HG03135 (cell line): ENCODE measurements around the gene CLDN22.
"Not testable (repeated sequence)": the region's sequence is repeated elsewhere in the genome, so short reads cannot be mapped to it uniquely, and the experiment has no call there.

ENCODE experiments used
- ATAC-seq: cut with Tn5 transposase; IDR thresholded peaks from one replicate; pipeline ENCODE4 v1.9.1; 2021; ENCODE audit warnings: mild to moderate bottlenecking, moderate library complexity; ENCODE audit not compliant: unreplicated experiment

Gene CLDN22

DNA sequence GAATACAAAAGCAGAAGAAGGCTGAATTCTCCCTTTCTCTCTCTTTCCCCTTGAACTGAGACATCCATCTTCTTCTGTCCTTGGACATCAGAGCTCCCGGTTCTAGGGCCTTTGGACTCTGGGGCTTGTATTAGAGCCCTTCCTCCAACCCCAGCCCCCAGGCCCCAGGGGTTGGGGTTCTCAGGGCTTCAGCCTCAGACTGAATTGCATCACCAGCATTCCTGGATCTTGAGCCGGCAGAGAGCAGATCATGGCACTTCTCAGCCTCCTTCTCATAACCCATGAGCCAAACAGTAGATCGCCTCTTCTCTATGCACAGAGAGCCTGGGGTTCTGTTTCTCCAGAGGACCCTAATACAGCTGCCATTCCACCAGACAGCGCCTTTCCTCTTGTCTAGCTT, 27.5 kb upstream of the CLDN22 start:
- ATAC-seq, result no peak

GRCh38 chr4:183347146-183347545, 27.1 kb upstream of the CLDN22 start:
- no peak for ATAC-seq

- ATAC-seq, result no peak
These were observed 25.2 kb upstream of the CLDN22 start for GRCh38 chr4:183345261-183345660.

DNA sequence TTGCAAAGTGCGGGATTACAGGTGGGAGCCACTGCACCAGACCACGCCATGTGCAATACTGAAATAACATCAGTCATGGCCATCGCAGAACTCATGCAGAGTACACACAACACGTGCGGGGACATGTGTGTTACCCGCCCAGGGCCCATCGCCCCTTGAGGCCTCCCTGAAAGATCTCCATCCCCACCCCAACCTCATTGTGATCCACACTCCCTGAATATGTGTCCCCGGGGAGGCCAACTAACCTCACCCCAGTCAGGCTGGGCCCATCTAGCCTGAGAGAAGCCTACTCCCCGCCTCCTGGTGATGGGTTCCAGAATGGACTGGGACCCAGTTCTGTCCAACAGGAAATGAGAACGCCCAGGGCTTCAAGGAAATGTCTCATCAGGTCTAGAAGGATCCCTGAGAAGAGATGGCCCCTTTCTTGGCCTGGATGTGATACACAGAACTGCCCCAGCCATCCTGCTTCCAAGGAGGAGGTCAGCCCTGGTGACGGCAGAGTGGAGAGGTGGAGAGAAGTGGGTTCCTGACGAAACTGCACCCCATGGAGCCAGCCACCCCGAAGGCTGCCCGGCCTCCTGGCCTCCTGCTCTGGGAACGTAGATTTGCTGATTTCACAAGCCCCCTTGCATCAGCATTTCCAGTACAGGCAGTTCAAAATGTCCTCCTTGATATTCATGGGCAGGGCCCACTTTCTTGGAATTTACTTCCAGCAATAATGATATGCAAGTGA, 24.6 kb upstream of the CLDN22 start:
- ATAC-seq, result no peak

GRCh38 chr4:183343730-183344129, 23.7 kb upstream of the CLDN22 start:
- ATAC-seq, result no peak

GRCh38 chr4:183342541-183343533, 22.8 kb upstream of the CLDN22 start:
- no peak for ATAC-seq

DNA sequence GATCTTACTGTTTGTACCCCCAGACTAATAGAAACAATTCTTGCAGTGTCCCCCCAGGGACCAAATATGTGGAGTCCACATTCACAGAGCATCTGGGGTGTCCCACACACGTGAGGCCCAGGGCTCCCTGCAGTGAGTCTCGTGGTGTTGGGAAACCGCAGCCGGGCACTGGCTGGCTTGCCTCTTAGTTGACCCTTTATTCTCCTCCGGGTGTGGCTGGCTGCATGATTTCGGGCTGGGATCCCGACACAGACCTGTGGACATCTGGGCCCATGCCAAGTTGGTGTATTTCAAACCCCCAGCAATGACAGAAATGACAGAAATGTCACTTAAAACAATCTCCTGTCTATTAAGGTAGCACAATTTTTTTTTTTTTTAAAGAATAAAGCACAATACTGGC, 17.8 kb upstream of the CLDN22 start:
- ATAC-seq, result no peak

DNA sequence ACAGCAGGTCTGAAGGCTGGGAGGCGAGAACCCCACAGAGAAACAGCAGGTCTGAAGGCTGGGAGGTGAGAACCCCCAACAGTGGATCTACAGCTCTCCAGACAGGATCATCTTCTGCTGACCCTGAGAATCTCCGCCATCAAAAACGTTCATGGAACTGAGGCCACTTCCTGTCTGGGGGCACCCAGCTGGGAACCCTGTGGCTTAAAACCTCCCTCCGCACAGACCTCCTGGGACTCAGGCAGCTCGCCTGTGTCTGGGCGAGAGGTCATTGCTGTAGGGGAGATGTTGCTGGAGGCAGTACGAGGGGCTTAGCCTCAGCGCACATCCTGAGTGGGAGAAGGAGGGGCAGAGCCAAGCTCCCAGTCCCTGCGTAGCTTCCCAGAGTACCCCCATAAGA, 17.3 kb upstream of the CLDN22 start:
- ATAC-seq, result no peak

DNA sequence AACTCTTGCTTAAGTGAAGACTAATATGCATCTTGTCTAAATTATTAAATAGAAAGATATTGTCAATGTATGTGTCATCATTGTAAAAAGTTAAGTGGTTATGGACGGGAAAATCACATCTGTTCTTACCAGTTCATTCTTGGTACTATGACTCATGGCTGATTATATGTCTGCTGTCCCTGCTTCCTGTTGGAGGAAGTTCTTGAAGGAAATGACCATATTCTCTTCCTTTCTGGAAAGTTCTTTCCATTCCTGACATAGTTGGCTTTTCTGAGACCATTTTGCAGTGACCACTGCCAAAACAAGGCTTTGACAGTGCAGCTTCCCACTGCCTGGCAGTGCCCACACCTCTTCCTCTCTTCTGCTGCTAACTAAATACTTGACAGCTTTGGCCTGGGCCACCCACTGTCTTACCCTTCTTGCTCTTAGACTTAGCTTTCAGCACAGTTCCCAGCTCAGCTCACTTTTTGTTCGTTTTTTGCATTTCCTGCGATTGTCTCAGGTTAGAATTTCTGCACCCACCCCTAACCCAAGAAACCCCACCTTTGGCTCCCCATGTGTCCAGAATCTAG, 15.4 kb upstream of the CLDN22 start:
- ATAC-seq, result no peak

- ATAC-seq, result no peak
These were observed 13.9 kb upstream of the CLDN22 start for GRCh38 chr4:183333983-183334382.

DNA sequence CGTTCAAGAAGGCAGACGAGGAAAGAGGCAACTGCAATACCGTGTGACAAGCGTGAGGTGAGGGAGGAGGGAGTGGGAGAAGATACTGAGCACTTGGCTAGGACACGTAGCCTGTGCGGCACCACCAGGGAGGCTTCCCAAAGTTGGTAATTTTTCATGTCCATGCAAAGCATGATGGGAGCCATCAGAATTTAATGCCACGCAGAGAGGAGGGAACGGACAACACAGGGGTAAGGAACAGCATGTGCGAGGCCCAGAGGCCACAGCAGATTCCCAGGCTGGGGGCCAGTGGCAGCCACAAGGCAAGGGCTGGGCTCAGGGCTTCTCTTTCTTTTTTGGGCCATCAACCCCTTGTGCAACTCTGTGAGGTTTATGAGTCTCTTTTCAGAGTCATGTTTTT, 13.1 kb upstream of the CLDN22 start:
- no peak for ATAC-seq

DNA sequence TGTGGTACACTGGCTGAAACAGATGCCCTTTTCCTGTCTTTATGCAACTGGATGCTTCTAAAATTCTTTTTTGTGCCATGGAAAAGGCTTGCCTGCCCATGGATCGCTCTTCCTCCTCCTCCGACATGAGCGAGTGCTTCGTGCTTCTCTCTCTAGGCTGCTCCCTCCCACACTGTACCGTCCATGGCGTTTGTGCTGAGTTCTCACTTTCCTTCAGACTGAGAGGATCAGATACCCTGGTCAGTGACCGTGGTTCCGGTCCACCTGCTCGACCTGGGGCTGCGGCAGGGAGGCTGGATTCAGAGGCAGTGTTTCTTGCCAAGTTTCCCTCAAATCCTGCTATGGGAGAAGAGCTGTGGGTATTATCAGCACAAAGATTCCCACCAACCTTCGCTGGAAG, 12.4 kb upstream of the CLDN22 start:
- ATAC-seq, result no peak

DNA sequence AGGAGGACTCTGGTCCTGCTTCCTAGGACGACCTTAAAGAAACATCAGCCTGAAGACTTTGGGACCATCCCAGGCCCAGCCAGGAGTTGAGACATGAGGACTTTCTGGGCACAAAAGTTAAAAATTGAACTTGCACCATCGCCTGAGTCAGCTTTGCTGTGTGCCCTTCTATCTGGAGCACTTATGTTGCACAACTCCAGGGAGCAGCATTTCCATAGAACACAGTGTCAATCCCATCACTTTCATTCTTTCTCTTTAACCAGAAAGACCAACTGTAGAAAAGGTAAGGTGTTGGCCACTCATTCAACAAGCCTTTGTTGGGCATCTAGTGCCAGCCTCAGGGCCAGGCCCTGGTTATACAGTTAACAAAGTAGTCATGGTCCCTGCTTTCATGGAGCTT, 10.8 kb upstream of the CLDN22 start:
- ATAC-seq, result no peak

GRCh38 chr4:183329954-183330742, 10.1 kb upstream of the CLDN22 start:
- ATAC-seq, result no peak

DNA sequence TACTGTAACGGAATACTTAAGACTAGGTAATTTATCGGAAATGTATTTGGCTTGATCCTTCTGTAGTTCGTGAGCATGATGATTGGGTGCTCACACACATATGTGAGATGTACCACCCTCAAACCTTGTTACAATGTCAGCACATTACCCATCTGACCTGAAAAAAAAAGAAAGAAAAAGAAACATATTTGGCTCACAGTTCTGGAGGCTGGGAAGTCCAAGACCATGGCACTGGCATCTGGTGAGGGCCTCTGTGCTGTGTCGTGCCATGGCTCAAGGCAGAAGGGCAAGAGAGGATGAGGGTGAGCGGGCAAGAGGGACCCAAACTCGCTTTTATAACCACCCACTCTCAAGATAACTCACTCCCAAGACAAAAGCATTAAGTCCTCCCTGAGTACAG, 9.2 kb upstream of the CLDN22 start:
- ATAC-seq, result no peak

- ATAC-seq, result no peak
These were observed 8.8 kb upstream of the CLDN22 start for GRCh38 chr4:183328832-183329231.

GRCh38 chr4:183327827-183328226, 7.8 kb upstream of the CLDN22 start:
- ATAC-seq, result no peak

- ATAC-seq, result no peak
These were observed 6.8 kb upstream of the CLDN22 start for GRCh38 chr4:183326853-183327252.

GRCh38 chr4:183326387-183326786, 6.3 kb upstream of the CLDN22 start:
- not testable (repeated sequence) for ATAC-seq

- ATAC-seq, result no peak
These were observed 4.5 kb upstream of the CLDN22 start for GRCh38 chr4:183324619-183325018.

DNA sequence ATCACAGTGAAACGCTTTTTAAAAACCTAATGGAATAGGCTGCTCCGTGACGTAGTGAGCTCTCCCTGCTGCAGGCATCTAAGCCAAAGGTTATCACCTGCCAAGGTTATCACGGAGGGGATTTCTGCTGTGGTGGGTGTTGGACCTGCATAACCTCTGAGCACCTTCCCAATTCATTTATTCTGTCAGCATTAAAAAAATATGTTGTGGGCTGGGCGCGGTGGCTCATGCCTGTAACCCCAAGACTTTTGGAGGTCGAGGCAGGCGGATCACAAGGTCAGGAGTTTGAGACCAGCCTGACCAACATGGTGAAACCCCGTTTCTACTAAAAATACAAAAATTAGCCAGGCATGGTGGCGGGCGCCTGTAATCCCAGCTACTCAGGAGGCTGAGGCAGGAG, 4.0 kb upstream of the CLDN22 start:
- ATAC-seq, result not testable (repeated sequence)
